Smooth muscle cell (in vitro differentiated cells): Measurements from ENCODE around the gene GALNT4. TPM values are rescaled to one million over a fixed set of nuclear protein-coding genes. Genes with fewer than 3 reads are reported as not detected.

ENCODE experiments used
- DNase-seq: peaks from one replicate; lab custom pipeline; 2025; ENCODE audit not compliant: unreplicated experiment; lab: John Stamatoyannopoulos, UW
- H2AFZ ChIP-seq: fragments of 200-600 bp; sonication (generic); 2 replicates; pipeline ENCODE4 v1.6.0; 2016; ENCODE audit warnings: antibody characterized with exemption, low read depth, mild to moderate bottlenecking
- H3F3A ChIP-seq: fragments of 200-600 bp; sonication (generic); 2 replicates; pipeline ENCODE4 v1.6.0; 2017; ENCODE audit warnings: antibody characterized with exemption, low read depth
- H3K27ac ChIP-seq: fragments of 200-600 bp; sonication (generic); 2 replicates; pipeline ENCODE4 v1.5.1; 2016; ENCODE audit warnings: low read depth, mild to moderate bottlenecking
- H3K27me3 ChIP-seq: fragments of 200-600 bp; sonication (generic); 2 replicates; pipeline ENCODE4 v1.6.1; 2016; ENCODE audit warnings: low read depth, mild to moderate bottlenecking
- H3K36me3 ChIP-seq: fragments of 200-600 bp; sonication (generic); 2 replicates; pipeline ENCODE4 v1.5.1; 2016; ENCODE audit warnings: low read depth
- H3K4me1 ChIP-seq: fragments of 200-600 bp; sonication (generic); 2 replicates; pipeline ENCODE4 v1.5.1; 2016; ENCODE audit warnings: low read depth
- H3K4me2 ChIP-seq: fragments of 200-600 bp; sonication (generic); 2 replicates; pipeline ENCODE4 v1.6.0; 2016; ENCODE audit warnings: mild to moderate bottlenecking
- H3K4me3 ChIP-seq: fragments of 200-600 bp; sonication (generic); 2 replicates; pipeline ENCODE4 v1.5.1; 2016; ENCODE audit warnings: mild to moderate bottlenecking
- H3K79me2 ChIP-seq: fragments of 200-600 bp; sonication (generic); 2 replicates; pipeline ENCODE4 v1.6.0; 2016; ENCODE audit warnings: low read depth, mild to moderate bottlenecking
- H3K9ac ChIP-seq: fragments of 200-600 bp; sonication (generic); 2 replicates; pipeline ENCODE4 v1.6.0; 2016; ENCODE audit warnings: low read depth
- H3K9me3 ChIP-seq: fragments of 200-600 bp; sonication (generic); replicated peaks from 2 replicates; pipeline ENCODE4 v1.5.1; 2016; ENCODE audit warnings: low read depth
- H4K20me1 ChIP-seq: fragments of 200-600 bp; sonication (generic); 2 replicates; pipeline ENCODE4 v1.6.0; 2016; ENCODE audit warnings: low read depth
- WGBS: methylation state at CpG from one replicate; pipeline ENCODE4 v1.1.7; 2016; ENCODE audit warnings: low lambda C conversion rate; 5-methylcytosine and 5-hydroxymethylcytosine counted together
- polyA plus RNA-seq: library from polyadenylated mRNA; unstranded; fragments of >200 nt; fragmentation: Nextera tagmentation; extraction: Ambion mirVana; gene quantifications from 2 replicates; pipeline ENCODE4 v1.2.1, GENCODE V29; 2016
- total RNA-seq: library from RNA; depleted of rRNA; stranded (reverse); fragments of >200 nt; gene quantifications from 2 replicates; pipeline ENCODE4 v1.2.3, GENCODE V29; 2014
- TF ChIP-seq, protein P1 (sequence below): fragments of 200-600 bp; sonication (generic); IDR thresholded peaks from 2 replicates; pipeline ENCODE4 v1.5.1; 2017; ENCODE audit warnings: borderline replicate concordance, mild to moderate bottlenecking, antibody characterized with exemption; ENCODE audit not compliant: insufficient read depth, poor library complexity, severe bottlenecking

Gene GALNT4
- total and polyA plus RNA-seq, 2 experiments from 2014 or later, result 2.3 to 3.6 TPM

DNA sequence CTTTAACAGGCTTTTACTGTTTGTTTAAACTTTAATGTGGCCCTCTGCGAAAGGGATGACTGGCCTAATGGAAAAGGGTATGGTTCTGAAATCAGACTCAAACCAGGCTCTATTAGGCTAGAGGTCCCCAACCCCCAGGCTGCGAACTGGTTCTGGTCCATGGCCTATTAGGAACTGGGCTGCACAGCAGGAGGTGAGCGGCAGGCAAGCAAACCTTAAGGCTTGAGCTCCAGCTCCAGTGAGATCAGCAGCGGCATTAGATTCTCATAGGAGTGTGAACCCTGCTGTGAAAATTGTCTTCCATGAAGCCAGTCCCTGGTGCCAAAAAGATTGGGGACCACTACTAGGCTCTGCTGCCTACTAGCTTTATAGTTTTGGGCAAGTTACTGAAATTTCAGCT, 11.1 kb downstream of the GALNT4 start:
- H3K27ac ChIP-seq, result no peak overlapping the region
- no peak for DNase-seq
- WGBS, result 89% methylated on average over 4 of the region's 4 CpGs
- no peak overlapping the region for H3K9ac ChIP-seq
- no peaks in the 10 kb centered on the region for H3F3A ChIP-seq
- no peaks in the 10 kb centered on the region for H4K20me1 ChIP-seq
- TF ChIP-seq, protein P1, sequence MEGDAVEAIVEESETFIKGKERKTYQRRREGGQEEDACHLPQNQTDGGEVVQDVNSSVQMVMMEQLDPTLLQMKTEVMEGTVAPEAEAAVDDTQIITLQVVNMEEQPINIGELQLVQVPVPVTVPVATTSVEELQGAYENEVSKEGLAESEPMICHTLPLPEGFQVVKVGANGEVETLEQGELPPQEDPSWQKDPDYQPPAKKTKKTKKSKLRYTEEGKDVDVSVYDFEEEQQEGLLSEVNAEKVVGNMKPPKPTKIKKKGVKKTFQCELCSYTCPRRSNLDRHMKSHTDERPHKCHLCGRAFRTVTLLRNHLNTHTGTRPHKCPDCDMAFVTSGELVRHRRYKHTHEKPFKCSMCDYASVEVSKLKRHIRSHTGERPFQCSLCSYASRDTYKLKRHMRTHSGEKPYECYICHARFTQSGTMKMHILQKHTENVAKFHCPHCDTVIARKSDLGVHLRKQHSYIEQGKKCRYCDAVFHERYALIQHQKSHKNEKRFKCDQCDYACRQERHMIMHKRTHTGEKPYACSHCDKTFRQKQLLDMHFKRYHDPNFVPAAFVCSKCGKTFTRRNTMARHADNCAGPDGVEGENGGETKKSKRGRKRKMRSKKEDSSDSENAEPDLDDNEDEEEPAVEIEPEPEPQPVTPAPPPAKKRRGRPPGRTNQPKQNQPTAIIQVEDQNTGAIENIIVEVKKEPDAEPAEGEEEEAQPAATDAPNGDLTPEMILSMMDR, result no peak
- H3K27me3 ChIP-seq, result no peaks in the 10 kb centered on the region
- H3K4me2 ChIP-seq, result no peak overlapping the region
- no peaks in the 10 kb centered on the region for H3K9me3 ChIP-seq
- no peak overlapping the region for H3K4me3 ChIP-seq
- H3K4me1 ChIP-seq, result no peaks in the 10 kb centered on the region
- no peaks in the 10 kb centered on the region for H3K79me2 ChIP-seq
- H2AFZ ChIP-seq, result no peak overlapping the region
- no peaks in the 10 kb centered on the region for H3K36me3 ChIP-seq

DNA sequence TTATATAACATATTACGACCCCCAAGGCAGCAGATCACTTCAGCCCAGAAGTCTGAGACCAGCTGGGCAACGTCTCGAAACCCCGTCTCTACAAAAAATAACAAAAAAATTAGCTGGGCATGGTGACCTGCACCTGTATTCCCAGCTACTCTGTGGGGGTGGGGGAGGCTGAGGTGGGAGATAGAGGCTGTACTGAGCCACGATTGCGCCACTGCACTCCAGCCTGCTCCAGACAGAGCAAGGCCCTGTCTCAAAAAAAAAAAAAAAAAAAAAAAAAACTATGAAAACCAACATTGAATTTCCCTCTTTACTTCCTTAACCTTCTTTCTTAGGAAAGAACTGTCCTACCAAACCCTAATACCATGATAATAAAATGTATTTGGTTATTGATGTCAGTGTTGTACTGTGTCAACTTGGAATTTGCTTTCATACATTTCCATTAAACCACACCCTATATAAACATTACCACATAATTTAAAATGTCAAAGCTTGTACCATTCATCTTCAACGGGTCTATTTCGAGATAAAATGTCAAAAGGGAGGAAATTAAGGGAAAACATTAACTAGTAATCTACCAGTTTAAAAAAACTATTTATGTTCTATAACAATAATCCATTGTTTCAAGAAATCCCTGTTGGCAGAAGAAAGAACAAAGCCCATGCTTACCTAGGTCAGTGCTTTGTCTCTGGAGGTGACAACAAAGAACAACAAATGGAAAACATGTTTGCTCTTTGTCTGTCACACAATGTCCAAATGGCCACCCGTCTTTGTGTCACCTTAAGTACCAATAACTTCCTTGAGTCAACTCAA, 17.4 kb downstream of the GALNT4 start:
- H3K9me3 ChIP-seq, result no peaks in the 10 kb centered on the region
- no peaks in the 10 kb centered on the region for H3F3A ChIP-seq
- H3K4me3 ChIP-seq, result no peak overlapping the region
- H3K4me1 ChIP-seq, result no peaks in the 10 kb centered on the region
- H4K20me1 ChIP-seq, result no peaks in the 10 kb centered on the region
- no peak overlapping the region for H3K27ac ChIP-seq
- no peaks in the 10 kb centered on the region for H3K36me3 ChIP-seq
- DNase-seq, result no peak
- H3K27me3 ChIP-seq, result no peaks in the 10 kb centered on the region
- no peak overlapping the region for H2AFZ ChIP-seq
- TF ChIP-seq, protein P1, result no peak
- no peak overlapping the region for H3K9ac ChIP-seq
- H3K4me2 ChIP-seq, result no peak overlapping the region
- no peaks in the 10 kb centered on the region for H3K79me2 ChIP-seq
- WGBS, result 94% methylated on average over 9 of the region's 9 CpGs

DNA sequence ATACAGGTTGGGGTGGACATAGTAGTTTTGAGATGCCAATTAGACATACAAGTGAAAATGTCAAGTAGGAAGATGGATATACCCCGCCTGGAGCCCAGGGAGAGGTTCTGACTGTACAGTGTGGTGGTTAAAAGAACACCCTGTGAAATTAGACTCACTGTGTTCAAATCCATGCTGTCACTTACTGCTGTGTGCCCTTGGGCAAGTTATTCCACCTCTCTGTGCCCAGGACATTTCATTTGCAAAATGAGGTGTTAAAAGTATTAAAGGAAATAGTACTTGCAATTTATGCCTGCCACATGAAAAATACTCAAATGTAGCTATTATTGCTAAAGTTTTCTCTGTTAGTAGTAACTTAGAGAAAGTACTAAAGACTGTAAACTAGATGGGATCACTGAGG, 18.5 kb downstream of the GALNT4 start:
- Histone ChIP-seq H3F3A (no peaks in the 10 kb centered on the region), H3K27me3 (no peaks in the 10 kb centered on the region), H3K4me3 (no peak overlapping the region), H3K4me1 (no peaks in the 10 kb centered on the region), H3K9ac (no peak overlapping the region), H3K27ac (no peak overlapping the region), H3K9me3 (no peaks in the 10 kb centered on the region), H3K79me2 (no peaks in the 10 kb centered on the region), H2AFZ (no peak overlapping the region), H3K4me2 (no peak overlapping the region), H3K36me3 (no peaks in the 10 kb centered on the region), H4K20me1 (no peaks in the 10 kb centered on the region)
- no peak for DNase-seq
- WGBS, result 0% methylated on average over 1 of the region's 1 CpG
- TF ChIP-seq, protein P1, result no peak
